ENCODE data around the gene MTHFD1.
A peak's percentile ranks its signal among the peaks of the same experiment; 100 is the strongest.
"Not testable (repeated sequence)": the region's sequence is repeated elsewhere in the genome, so short reads cannot be mapped to it uniquely, and the experiment has no call there.

Gene MTHFD1

DNA sequence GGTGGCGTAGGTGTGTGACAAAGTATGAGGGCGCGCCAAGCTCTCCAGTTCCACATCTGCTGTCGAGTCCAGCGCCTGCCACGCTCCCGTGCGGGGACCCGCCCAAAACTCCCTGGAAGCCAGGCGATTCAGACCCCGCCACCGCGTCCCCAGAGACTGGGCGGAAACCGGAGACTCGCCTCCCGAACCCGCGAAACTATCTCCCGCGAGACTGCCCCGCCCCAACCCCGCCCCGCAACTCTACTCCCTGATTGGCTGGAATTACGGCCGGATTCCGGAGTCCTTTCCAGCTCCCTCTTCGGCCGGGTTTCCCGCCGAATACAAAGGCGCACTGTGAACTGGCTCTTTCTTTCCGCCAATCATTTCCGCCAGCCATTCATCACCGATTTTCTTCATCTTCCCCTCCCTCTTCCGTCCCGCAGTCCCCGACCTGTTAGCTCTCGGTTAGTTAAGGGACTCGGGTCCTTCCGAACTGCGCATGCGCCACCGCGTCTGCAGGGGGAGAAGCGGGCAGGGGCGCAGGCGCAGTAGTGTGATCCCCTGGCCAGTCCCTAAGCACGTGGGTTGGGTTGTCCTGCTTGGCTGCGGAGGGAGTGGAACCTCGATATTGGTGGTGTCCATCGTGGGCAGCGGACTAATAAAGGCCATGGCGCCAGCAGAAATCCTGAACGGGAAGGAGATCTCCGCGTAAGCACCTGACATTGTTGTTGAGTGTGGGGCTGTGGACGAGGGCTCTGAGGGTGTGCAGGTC, at the start of gene MTHFD1:
TSS of gene MTHFD1 (plus strand) at position 572 of the 751 bp plus-strand sequence. CDS start at position 647, 75 bp downstream.
- peak; percentile 98 for DNase-seq

DNA sequence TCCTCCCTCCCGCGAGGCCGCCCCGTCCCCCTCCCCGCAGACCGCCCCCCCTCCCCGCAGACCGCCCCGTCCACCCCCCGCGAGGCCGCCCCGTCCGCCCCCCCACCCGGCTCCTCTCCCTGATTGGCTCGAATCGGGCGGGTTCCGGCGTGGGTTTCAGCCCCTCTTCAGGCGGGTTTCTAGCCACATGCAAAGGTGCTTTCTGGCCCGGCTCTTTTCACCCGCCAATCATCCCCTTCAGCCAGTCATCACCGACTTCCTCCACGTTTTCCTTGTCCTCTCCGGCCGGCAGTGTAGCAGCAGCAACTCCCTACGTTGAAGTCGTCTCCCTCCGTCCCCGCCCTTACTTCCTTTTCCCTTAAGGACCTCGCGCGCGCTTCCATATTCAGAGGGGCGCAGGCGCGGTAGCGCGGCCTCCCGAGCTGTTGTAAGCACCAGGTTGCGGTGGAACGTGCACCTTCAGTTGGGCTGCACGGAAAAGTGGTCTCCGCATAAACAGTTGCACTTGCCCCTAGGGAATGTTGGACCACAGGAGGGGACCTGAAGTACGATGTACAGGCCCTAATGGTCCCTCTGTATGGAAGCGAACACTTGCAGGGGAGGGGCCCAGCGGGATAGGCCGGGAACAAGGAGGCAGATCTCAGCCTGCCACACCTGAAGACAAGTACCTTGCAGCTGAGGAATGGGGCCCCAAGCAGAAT, 49.4 kb upstream of the MTHFD1 start:
- DNase-seq, result peak; percentile 95

DNA sequence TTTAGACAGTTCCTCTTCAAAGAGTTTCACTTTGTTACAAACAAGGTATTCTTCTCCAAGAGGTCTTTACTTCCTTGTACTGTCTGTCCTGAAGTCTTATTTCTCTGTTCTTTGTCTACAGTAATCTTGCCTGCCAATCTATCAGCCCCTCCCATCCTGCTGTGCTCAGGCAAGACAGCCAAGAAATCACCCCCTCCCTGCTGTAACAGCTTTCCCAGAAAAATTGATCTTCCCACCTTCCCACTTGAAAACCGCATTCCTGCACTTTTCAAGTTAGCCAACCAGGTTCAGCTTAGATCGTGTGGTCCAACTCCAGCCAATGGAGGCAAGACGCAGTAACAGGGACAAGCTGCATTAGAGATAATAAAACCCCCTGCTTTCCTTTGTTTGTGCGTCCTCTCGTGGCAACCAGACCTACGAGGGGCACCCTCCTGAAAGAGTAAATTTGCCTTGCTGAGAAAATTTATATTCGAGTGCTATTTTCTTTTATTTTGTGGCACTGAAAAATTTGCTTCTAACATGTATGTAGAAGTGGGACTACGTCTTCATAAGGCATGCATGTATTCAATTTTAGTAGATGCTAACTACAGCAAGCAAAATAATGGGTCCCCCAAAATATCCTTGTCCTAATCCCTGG, 47.5 kb upstream of the MTHFD1 start:
- DNase-seq, result no peak

DNA sequence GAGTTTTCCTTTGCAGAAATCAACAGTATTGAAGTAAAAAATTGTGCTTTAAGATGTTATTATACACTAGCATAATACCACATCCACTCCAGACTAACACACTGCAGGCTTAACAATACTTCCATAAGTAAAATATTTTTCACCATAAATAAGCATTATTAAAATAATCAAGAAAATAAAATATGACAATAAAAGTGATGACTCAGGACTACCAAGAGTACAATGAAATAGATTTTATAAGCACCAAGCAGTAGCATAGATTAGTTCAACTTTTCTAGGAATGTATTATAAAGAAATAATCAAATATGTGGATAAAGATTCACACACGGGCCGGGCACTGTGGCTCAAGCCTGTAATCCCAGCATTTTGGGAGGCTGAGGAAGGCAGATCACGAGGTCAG, 40.4 kb upstream of the MTHFD1 start:
- no peak for DNase-seq

DNA sequence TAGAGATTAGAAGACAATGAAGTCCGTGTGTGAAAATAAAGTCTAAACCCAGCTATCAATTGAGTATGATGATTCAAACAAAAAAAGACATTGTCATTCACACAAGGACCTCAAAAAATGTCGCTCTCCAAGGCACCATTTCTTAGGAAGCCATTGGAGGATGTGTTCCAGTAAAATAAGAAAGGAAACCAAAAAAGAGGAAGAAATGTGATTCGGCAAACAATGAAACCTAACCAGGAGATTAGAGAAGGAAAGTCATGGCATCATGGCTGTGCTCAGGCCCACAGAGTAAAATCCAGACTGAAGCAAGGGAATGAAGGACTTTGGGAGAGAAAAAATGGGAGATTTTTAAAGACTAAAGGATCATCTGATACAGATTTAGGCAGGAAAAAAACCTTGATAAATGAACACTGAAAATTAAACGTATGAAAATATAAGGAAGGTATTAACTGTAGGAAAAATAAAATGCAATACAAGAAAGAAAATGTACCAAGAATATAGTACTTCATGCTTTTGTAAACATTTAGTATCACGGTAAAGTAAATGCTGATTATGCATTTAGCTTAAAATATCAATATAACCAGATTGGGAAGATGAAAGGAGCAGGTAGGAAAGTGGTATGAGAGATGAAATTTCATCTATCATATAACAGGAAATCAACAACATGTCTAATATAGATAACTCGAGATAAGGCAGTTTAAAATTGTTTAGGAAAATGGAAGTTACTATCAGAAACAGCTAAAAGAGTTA, 38.2 kb upstream of the MTHFD1 start:
- DNase-seq, result no peak

DNA sequence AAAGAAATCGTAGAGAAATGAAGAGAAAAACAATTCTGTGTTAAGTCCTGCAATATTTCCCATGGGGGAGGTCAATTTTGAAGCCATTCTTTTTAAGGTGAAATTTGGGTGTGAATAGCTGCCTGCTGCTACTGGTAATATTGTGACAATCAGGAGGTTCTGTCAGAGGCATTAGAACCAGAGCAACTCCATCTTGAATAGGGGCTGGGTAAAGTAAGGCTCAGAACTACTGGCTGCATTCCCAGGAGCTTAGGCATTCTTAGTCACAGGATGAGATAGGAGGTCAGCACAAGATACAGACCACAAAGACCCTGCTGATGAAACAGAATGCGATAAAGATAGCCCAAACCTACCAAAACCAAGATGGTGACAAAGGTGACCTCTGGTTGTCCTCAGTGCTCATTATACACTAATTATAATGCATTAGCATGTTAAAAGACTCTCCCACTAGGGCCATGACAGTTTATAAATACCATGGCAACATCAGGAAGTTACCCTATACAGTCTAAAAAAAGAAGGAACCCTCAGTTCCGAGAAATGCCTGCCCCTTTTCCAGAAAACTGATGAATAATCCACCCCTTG, 24.8 kb upstream of the MTHFD1 start:
- DNase-seq, result no peak

DNA sequence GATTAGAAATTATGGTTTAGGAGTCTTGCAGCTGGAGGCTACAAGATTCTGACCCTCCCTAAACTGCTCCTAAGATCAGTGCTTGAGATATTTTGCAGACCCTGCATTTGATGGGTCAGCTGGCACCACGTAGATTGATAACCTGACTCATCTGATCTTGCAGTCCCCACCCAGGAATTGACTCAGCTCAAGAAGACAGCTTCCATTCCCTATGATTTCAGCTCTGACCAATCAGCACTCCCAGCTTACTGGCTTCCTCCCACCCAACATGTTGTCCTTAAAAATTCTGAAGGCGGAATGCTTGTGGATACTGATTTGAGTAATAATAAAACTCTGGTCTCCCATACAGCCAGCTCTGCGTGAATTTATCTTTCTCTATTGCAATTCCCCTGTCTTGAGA, 23.2 kb upstream of the MTHFD1 start:
- DNase-seq, result no peak

DNA sequence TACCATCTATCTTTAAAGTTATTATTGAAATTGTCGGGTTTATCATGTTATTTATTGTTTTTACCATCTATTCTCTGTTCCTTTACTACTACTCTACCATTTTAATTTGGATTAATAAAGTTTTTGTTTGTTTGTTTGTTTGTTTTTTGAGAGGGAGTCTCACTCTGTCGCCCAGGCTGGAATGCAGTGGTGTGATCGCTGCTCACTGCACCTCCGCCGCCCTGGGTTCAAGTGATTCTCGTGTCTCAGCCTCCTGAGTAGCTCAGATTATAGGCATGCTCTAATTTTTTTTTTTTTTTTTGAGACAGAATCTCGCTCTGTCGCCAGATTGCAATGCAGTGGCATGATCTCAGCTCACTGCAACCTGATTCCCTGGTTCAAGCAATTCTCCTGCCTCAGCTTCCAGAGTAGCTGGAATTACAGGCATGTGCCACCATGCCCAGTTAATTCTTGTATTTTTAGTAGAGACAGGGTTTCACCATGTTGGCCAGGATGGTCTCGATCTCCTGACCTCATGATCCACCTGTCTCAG, 22.7 kb upstream of the MTHFD1 start:
- not testable (repeated sequence) for DNase-seq

DNA sequence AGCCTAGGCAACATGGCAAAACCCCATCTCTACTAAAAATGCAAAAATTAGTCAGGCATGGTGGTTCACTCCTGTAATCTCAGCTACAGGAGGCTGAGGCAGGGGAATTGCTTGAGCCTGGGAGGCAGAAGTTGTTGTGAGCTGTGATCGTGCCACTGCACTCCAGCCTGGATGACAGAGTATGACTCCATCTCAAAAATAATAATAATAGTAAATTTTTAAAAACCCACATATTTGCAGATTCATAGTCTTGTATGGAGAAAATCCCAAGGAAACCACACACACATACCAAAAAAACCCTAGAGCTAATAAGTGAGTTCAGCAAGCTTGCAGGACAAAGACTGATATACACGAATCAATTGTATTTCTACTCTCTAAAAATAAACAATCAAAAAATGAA, 19.0 kb upstream of the MTHFD1 start:
- DNase-seq, result no peak

DNA sequence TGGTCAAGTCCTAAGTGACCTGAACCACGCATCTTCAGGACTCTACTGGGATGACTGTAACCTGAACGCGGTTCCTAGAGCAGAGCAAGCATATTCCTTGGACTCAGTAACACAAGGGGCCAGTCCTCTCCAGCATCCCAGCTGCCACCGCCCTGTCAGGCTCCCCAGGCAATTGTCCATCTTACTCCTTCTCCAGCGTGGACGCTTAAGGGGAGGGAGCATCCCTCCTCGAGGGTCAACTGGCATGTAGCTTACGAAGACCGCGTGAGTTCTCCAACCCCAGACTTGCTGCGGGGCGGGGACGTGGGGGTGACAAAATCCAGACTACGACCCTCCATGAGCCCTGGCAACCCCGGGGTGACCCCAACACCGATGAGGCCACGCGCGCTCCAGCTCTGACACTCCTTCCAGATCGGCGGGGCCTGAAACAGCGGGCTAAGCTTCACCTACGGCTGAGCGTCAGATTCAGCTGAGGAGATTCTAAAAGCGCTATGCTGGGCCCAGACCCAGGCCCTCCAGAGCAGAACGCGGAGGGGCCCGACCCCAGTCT, 846 bp upstream of the MTHFD1 start:
- peak; percentile 64 for DNase-seq

DNA sequence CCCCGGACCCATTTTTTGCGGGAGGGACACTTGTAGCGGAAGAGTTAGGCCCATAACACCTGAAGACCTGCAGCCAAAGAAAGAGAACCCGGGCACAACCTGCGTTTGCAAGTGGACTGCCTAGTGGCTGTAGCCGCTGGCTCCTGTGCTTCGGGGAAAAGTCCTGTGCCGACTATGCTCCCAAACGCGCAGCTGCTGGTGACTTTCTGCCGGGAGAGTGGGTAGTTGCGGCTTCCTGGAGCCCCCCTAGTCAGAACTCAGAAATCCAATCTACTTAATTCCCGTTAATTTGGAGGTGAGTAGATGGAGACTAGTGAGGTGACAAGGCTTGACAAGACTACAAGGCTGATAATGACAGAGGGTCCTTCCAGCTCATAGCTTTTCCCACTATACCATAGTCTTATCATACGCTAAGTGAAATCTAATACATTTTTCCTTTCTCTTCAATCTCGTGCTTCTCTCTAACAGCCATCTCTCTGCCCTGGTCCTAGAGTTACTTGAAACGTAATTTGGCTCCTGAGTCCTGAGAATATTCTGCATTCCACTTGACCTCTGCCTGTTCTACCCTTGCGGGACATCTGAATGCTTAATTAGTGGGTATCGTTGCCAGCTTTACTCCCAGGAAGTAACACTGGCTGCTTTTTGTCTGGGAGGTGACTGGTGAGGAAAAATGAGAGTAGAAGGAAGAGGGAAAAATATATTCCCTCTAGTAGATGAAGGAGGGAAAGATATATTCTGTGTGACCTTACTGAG, 556 bp downstream of the MTHFD1 start:
- DNase-seq, result no peak

DNA sequence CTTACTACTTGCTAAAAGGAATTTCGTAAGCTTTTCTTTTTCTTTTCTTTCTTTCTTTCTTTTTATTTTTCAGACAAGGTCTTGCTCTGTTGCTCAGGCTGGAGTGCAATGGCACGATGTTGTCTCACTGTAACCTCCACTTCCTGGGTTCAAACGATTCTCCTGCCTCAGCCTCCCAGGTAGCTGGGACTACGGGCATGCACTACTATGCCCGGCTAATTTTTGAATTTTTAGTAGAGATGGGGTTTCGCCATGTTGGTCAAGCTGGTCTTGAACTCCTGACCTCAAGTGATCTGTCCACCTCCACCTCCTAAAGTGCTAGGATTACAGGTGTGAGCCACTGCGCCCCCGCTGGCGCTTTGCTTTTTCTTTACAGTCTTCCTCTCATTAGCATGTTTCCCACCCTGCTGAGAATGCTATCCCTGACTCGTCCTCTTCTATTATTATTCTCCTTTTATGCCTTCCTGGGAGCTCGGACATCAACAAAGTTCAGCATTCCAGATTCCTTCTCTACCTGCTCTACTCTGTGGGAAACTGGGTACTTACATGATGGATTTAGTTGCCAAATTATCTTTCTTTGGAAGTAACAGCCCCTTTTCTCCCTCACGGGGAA, 3.1 kb downstream of the MTHFD1 start:
- DNase-seq, result no peak

DNA sequence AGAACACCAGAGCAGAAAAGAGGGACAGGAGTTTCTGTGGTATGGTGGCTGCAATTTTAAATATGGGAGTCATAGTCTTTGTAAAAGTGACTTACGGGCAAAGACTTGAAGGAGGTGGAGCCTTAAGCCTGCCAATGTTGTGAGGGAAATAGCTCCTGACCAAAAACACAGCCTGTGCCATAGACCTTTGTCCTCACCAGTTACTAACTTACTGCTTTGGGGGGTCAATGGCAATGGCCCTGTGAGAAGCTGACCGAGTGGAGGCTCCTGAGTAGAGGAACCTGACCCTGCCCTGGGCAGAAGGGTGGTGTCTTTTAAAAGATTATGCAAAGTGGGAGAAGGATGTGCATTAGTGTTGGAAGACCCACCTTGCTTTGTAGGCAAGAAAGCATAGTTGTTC, 3.8 kb downstream of the MTHFD1 start:
- no peak for DNase-seq

DNA sequence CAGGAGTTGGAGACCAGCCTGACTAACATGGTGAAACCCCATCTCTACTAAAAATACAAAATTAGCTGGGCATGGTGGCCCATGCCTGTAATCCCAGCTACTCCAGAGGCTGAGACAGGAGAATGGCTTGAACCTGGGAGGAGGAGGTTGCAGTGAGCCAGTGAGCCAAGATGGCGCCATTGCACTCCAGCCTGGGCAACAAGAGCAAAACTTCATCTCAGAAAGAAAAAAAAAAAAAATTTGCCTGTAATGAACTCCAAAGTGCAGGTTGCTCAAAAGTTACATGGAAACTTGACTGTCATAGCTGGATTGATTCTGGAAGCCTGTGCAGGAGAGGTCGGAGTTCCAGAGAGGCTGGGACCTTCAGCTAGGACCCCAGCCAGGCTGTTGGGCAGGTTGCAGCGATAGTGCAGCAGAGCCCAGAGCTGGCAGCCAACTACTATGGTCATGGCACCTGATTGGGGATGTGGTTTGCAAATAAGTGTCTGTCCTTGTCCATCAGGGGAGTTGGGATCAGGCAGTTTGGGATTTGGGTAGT, 5.1 kb downstream of the MTHFD1 start:
- not testable (repeated sequence) for DNase-seq

DNA sequence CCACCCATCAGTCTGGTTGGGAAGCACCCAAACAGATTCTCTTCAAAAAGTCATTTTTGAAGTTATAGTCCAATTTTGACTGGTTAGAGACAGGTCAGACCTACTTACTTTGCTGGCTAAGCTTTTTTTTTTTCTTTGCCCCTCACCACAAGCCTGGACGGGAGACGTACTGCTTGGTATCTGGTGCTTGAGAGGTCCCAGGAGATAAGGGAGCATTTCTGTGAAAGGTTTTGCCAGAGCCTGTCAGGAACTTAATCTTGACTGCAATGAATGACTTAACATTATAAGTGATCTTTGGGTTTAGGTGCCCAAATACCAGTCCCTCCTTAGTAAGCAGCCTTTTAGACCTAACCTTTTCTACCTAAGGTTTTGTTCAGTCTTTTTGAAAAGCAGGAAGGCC, 6.3 kb downstream of the MTHFD1 start:
- no peak for DNase-seq

DNA sequence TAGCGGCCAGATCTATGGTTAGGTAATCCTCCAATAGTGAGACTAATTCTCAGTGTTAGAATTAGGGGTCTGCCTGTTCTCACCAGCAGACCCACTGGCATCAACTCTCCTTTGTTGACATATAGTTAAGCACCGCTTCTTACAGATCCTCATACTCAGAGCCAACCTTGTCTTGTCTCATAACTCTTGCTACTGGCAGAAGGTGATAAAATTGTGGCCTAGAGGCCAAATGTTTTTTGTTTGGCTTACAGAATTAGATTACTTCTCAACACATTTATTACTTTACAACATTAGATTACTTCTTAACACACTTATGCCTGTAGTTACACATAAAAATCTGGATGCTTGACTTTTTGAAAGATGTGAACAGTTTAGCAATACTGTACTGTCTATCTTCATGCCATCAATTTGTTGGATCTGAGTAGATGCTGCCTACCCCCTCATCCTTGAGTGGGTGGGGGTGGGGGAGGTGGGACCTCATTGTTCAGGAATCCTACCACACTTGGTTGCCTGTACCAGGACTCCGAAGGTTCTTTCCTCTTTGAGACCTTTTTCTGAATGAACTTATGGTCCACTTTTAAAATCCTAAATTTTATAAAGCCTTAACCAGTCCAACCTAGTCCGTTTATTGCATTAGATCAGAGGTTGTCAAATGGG, 7.0 kb downstream of the MTHFD1 start:
- DNase-seq, result no peak

DNA sequence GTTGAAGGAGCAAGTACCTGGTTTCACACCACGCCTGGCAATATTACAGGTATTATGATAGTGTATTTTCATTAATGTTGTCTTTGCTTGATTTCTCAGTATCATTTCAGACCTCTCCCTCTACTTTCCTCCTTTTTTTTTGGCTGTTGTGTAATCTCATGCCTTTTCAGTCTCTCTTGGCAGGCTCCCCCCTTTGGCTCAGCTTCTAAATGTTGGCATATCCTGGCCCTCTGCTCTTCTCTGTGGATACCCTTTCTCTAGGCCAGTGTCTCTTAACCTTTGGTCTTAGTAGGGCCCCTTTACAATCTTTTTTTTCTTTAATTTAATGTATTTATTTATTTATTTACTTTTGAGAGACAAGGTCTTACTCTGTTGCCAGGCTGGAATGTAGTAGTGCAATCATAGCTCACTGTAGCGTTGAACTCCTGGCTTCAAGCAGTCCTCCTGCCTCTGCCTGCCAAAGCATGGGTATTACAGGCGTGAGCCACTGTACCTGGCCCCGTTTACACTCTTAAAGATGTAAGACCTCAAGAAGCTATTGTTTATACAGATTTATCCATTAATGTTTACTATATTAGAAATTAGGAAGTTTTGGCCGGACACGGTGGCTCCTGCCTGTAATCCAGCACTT, 12.8 kb downstream of the MTHFD1 start:
- DNase-seq, result no peak

DNA sequence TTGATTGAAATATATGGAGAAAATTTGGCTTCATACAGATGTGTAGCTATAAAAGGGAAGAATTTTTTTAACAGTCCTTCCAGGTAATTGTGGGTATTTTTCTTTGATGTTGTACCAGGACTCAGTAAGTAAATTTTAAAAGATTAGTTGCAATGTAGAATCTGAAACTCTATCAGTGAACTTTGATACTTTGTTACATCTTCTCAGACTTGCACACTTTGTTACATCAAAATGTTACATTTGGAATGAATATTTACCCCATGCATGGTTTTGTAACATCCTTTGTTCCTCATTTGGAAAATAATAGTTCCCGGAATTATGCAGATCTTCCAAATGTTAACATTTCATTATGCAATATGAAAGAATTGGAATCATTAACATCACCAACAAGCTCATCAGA, 13.8 kb downstream of the MTHFD1 start:
- no peak for DNase-seq

DNA sequence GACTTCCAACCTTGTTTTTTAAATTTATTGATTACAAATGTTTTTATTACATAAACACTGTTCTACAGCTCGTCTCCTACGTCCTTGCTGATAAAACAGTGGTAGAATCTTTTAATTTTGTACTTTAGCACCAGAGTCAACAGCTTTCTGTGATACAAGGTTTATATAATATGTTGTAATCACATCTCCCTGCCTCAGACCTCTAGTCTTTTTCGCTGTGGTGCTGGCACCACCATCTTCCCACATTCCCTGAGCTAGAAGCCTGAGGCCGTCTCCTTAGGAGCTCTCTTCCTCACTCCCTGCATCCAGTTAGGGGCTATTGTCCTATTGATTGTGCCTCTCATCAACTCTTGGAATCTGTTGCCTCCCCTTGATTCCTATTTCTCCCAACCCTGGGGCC, 17.1 kb downstream of the MTHFD1 start:
- no peak for DNase-seq

DNA sequence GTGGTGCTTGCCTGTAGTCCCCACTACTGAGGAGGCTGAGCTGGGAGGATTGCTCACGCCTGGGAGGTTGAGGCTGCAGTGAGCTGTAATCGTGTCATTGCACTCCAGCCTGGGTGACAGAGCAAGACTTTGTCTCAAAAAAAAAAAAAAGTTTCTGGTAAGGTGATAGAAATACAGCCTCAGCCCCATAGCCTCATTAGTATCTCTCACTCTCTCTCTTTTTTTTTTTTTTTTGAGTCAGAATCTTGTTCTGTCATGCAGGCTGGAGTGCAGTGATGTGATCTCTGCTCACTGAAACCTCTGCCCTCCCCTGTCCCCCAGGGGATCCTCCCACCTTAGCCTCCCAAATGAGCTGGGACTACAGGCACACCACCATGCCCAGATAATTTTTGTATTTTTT, 19.2 kb downstream of the MTHFD1 start:
- DNase-seq, result no peak

Measured in activated effector memory CD4-positive, alpha-beta T cell treated with anti-CD3 and anti-CD28 coated beads, Interleukin-2, amount 50 U/mL, for 16 hours (primary cell).